ENCODE measurements around the gene LMBR1. TPM values are rescaled to one million over a fixed set of nuclear protein-coding genes. Genes with fewer than 3 reads are reported as not detected.

The LMBR1 gene
- total and polyA plus RNA-seq, 2 experiments from 2014 or later, result 21.8 to 26.7 TPM

GRCh38 chr7:156682928-156683327, 210.1 kb downstream of the LMBR1 start:
- Histone ChIP-seq H3K9me2 (ENCODE audit: insufficient read depth) (no peaks in the 10 kb centered on the region), H3K27me3 (replicated peaks; ENCODE audit: insufficient read depth) (no peaks in the 10 kb centered on the region), H3K9me3 (ENCODE audit: low read depth) (no peaks in the 10 kb centered on the region), H4K20me1 (ENCODE audit: insufficient read depth) (no peaks in the 10 kb centered on the region), H3K27ac (no peak overlapping the region), H3F3A (ENCODE audit: insufficient read depth) (no peaks in the 10 kb centered on the region), H3K4me1 (ENCODE audit: insufficient read depth) (no peaks in the 10 kb centered on the region), H2AFZ (no peak overlapping the region), H3K79me2 (ENCODE audit: insufficient read depth) (no peaks in the 10 kb centered on the region), H3K4me2 (ENCODE audit: unreplicated experiment) (no peak overlapping the region), H3K9ac (no peak overlapping the region), H3K36me3 (ENCODE audit: low read depth) (no peaks in the 10 kb centered on the region), H3K4me3 (no peak overlapping the region)
- no peak for TF ChIP-seq EZH2phosphoT487 (IDR thresholded peaks at IDR 0.05; ENCODE audit: insufficient read depth, low read depth)
- TF ChIP-seq EZH2 (IDR thresholded peaks at IDR 0.05; ENCODE audit: insufficient read depth, poor library complexity, severe bottlenecking), result no peak
- WGBS, 2 experiments (ENCODE audit: low coverage in 1 of 2, low lambda C conversion rate in 2 of 2, missing lambda C conversion rate in 2 of 2), result 91 to 95% methylated on average over 2 of the region's 2 CpGs
- DNase-seq, result no peak
- in situ Hi-C loops (cut with MboI), result no loop called here

GRCh38 chr7:156680281-156680680, 212.7 kb downstream of the LMBR1 start:
- WGBS, 2 experiments (ENCODE audit: low coverage in 1 of 2, low lambda C conversion rate in 2 of 2, missing lambda C conversion rate in 2 of 2), result 95 to 100% methylated on average over 1 of the region's 1 CpG
- Histone ChIP-seq H3K36me3 (ENCODE audit: low read depth) (no peaks in the 10 kb centered on the region), H3F3A (ENCODE audit: insufficient read depth) (no peaks in the 10 kb centered on the region), H3K27ac (no peak overlapping the region), H3K79me2 (ENCODE audit: insufficient read depth) (no peaks in the 10 kb centered on the region), H3K9ac (no peak overlapping the region), H2AFZ (no peak overlapping the region), H3K4me1 (ENCODE audit: insufficient read depth) (no peaks in the 10 kb centered on the region), H3K4me2 (ENCODE audit: unreplicated experiment) (no peak overlapping the region), H3K9me2 (ENCODE audit: insufficient read depth) (no peaks in the 10 kb centered on the region), H3K9me3 (ENCODE audit: low read depth) (no peaks in the 10 kb centered on the region), H3K4me3 (no peak overlapping the region), H4K20me1 (ENCODE audit: insufficient read depth) (no peaks in the 10 kb centered on the region), H3K27me3 (replicated peaks; ENCODE audit: insufficient read depth) (no peaks in the 10 kb centered on the region)
- no peak for DNase-seq
- in situ Hi-C loops (cut with MboI), result no loop called here
- TF ChIP-seq EZH2 (IDR thresholded peaks at IDR 0.05; ENCODE audit: insufficient read depth, poor library complexity, severe bottlenecking), result no peak
- TF ChIP-seq EZH2phosphoT487 (IDR thresholded peaks at IDR 0.05; ENCODE audit: insufficient read depth, low read depth), result no peak

GRCh38 chr7:156677374-156678054, 215.5 kb downstream of the LMBR1 start:
- no peak overlapping the region for H3K4me3 ChIP-seq
- no peak overlapping the region for H3K27ac ChIP-seq
- H4K20me1 ChIP-seq (ENCODE audit: insufficient read depth), result no peaks in the 10 kb centered on the region
- WGBS, 2 experiments (ENCODE audit: low coverage in 1 of 2, low lambda C conversion rate in 2 of 2, missing lambda C conversion rate in 2 of 2), result 87 to 89% methylated on average over 9 of the region's 9 CpGs
- no peaks in the 10 kb centered on the region for H3F3A ChIP-seq (ENCODE audit: insufficient read depth)
- H2AFZ ChIP-seq, result no peak overlapping the region
- no peaks in the 10 kb centered on the region for H3K79me2 ChIP-seq (ENCODE audit: insufficient read depth)
- DNase-seq, result no peak
- no peaks in the 10 kb centered on the region for H3K4me1 ChIP-seq (ENCODE audit: insufficient read depth)
- no peaks in the 10 kb centered on the region for H3K9me2 ChIP-seq (ENCODE audit: insufficient read depth)
- no peaks in the 10 kb centered on the region for H3K27me3 ChIP-seq (replicated peaks; ENCODE audit: insufficient read depth)
- in situ Hi-C loops (cut with MboI), result no loop called here
- H3K36me3 ChIP-seq (ENCODE audit: low read depth), result no peaks in the 10 kb centered on the region
- H3K9me3 ChIP-seq (ENCODE audit: low read depth), result no peaks in the 10 kb centered on the region
- TF ChIP-seq EZH2 (IDR thresholded peaks at IDR 0.05; ENCODE audit: insufficient read depth, poor library complexity, severe bottlenecking) (no peak), EZH2phosphoT487 (IDR thresholded peaks at IDR 0.05; ENCODE audit: insufficient read depth, low read depth) (no peak)
- no peak overlapping the region for H3K4me2 ChIP-seq (ENCODE audit: unreplicated experiment)
- H3K9ac ChIP-seq, result no peak overlapping the region

GRCh38 chr7:156676263-156676662, 216.7 kb downstream of the LMBR1 start:
- Histone ChIP-seq H3K36me3 (ENCODE audit: low read depth) (no peaks in the 10 kb centered on the region; the same call in 1 of the 2 replicates), H3K4me2 (ENCODE audit: unreplicated experiment) (no peak overlapping the region), H3F3A (ENCODE audit: insufficient read depth) (no peaks in the 10 kb centered on the region), H3K27me3 (replicated peaks; ENCODE audit: insufficient read depth) (no peaks in the 10 kb centered on the region), H3K9me2 (ENCODE audit: insufficient read depth) (no peaks in the 10 kb centered on the region), H3K4me3 (no peak overlapping the region), H3K79me2 (ENCODE audit: insufficient read depth) (no peaks in the 10 kb centered on the region), H4K20me1 (ENCODE audit: insufficient read depth) (no peaks in the 10 kb centered on the region), H3K9ac (no peak overlapping the region), H3K27ac (no peak overlapping the region), H2AFZ (no peak overlapping the region), H3K9me3 (ENCODE audit: low read depth) (no peaks in the 10 kb centered on the region), H3K4me1 (ENCODE audit: insufficient read depth) (no peaks in the 10 kb centered on the region)
- TF ChIP-seq EZH2phosphoT487 (IDR thresholded peaks at IDR 0.05; ENCODE audit: insufficient read depth, low read depth) (no peak), EZH2 (IDR thresholded peaks at IDR 0.05; ENCODE audit: insufficient read depth, poor library complexity, severe bottlenecking) (no peak)
- in situ Hi-C loops (cut with MboI), result no loop called here
- DNase-seq, result no peak
- 92% methylated on average over 19 of the region's 19 CpGs for WGBS, 2 experiments (ENCODE audit: low coverage in 1 of 2, low lambda C conversion rate in 2 of 2, missing lambda C conversion rate in 2 of 2)

Data from GM23248 (cell line).